SK-N-MC (cell line): Measurements from ENCODE around the gene KIAA1217.
A peak's percentile ranks its signal among the peaks of the same experiment; 100 is the strongest.

Experiments
- DNase-seq: peaks from one replicate; pipeline ENCODE4 v3.0.0-alpha.2; 2011; ENCODE audit warnings: low read depth, low spot score
- H3K27ac ChIP-seq: fragments of 200-600 bp; sonication (generic); 2 replicates; pipeline ENCODE4 v1.5.1; 2016; ENCODE audit warnings: mixed run types
- H3K36me3 ChIP-seq: fragments of 200-600 bp; sonication (generic); 2 replicates; pipeline ENCODE4 v1.6.1; 2017; ENCODE audit warnings: antibody characterized with exemption, low read length, mixed read lengths; ENCODE audit not compliant: insufficient read depth
- H3K4me3 ChIP-seq: fragments of 200-600 bp; sonication (generic); 2 replicates; pipeline ENCODE4 v1.5.1; 2016
- H3K9ac ChIP-seq: fragments of 200-600 bp; sonication (generic); 2 replicates; pipeline ENCODE4 v1.8.0; 2017; ENCODE audit warnings: mixed run types, mixed read lengths; ENCODE audit not compliant: insufficient read length
- H3K9me3 ChIP-seq: fragments of 200-600 bp; sonication (generic); 2 replicates; pipeline ENCODE4 v1.6.1; 2017; ENCODE audit warnings: low read depth, mild to moderate bottlenecking, antibody characterized with exemption, low read length, moderate library complexity, mixed read lengths
- EZH2 ChIP-seq: fragments of 200-600 bp; sonication (generic); IDR thresholded peaks from one replicate; pipeline ENCODE4 v1.6.1; 2017; ENCODE audit warnings: antibody characterized with exemption
- FOXP2 ChIP-seq: optimal IDR thresholded peaks from 2 replicates; pipeline ENCODE3; 2011; ENCODE audit warnings: mild to moderate bottlenecking, moderate library complexity; ENCODE audit not compliant: insufficient read depth; ENCODE audit errors: extremely low read length, control extremely low read depth
- POLR2AphosphoS5 ChIP-seq: IDR thresholded peaks from 2 replicates; pipeline ENCODE4 v1.6.1; 2012; ENCODE audit warnings: mild to moderate bottlenecking, low read depth, low read length, borderline replicate concordance

KIAA1217 gene

DNA sequence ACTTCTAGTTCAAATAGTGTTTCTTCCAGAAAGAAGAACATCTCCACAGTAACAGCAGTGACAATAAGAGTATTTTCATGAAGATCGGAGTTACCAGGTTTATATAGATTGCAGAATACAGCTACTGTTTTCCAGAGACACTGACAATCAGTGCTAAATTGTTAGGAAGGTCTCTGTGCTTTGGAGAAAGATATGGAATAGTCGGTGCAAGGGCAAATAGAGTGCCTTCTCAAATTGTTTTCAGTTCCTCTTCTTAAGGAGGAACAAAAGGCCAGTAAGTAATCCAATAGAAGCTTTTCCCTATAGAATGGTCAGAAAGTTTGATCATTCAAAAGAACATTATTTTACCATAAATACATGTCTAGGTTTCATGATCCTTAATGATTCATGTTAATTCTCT is 2.6 kb upstream of the KIAA1217 start:
- H3K36me3 ChIP-seq, result no peaks in the 10 kb centered on the region
- H3K4me3 ChIP-seq, result no peak overlapping the region
- no peak overlapping the region for H3K9ac ChIP-seq
- peak overlapping the region; percentile 74 for H3K27ac ChIP-seq
- no peaks in the 10 kb centered on the region for H3K9me3 ChIP-seq
- DNase-seq, result no peak
- TF ChIP-seq POLR2AphosphoS5 (no peak), FOXP2 (no peak), EZH2 (no peak)

DNA sequence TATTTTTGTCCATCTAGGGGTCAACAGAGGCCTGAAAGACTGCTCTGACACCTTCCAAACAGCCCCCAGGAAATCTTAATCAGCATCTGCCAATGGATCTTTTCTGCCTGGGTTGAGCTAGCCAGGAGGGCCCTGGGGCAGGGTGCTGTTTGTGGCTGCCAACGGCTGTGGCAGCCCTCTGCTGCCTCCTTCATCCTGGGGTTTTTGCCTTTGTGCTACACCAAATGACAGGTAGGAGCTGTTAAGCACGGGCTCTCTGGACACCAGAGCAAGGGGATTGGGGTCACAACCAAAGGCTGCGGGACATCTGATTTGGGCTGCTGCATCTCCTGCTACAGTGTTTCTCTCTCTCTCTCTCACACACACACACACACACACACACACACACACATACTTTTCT is 2.0 kb upstream of the KIAA1217 start:
- H3K4me3 ChIP-seq, result no peak overlapping the region
- H3K9me3 ChIP-seq, result no peaks in the 10 kb centered on the region
- TF ChIP-seq EZH2 (no peak), FOXP2 (no peak), POLR2AphosphoS5 (no peak)
- H3K9ac ChIP-seq, result no peak overlapping the region
- peak overlapping the region; percentile 25; the same call in 1 of the 2 replicates for H3K27ac ChIP-seq
- no peaks in the 10 kb centered on the region for H3K36me3 ChIP-seq
- no peak for DNase-seq

DNA sequence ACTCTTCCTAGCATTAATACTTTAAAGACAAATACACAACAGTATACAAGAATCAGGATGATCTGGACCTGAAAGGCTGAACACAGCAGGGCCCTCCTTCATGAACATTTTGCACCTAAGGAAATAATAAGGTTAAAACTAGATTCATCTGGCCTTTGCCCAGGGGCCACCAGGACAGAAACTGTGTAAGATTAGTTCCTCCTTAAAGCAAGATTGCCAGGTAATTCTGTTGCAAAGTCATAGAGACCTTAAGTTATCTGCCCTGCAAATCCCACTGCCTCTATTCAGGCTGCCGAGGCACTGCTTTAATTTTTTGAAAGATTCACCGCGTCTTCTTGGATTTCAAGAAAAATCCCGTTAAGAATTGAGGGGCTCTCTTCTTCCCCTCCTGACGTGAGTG is 1.6 kb upstream of the KIAA1217 start:
- Histone ChIP-seq H3K27ac (peak overlapping the region; percentile 92), H3K9me3 (no peaks in the 10 kb centered on the region), H3K4me3 (no peak overlapping the region), H3K36me3 (no peaks in the 10 kb centered on the region), H3K9ac (no peak overlapping the region)
- DNase-seq, result no peak
- TF ChIP-seq POLR2AphosphoS5 (no peak), FOXP2 (no peak), EZH2 (no peak)

DNA sequence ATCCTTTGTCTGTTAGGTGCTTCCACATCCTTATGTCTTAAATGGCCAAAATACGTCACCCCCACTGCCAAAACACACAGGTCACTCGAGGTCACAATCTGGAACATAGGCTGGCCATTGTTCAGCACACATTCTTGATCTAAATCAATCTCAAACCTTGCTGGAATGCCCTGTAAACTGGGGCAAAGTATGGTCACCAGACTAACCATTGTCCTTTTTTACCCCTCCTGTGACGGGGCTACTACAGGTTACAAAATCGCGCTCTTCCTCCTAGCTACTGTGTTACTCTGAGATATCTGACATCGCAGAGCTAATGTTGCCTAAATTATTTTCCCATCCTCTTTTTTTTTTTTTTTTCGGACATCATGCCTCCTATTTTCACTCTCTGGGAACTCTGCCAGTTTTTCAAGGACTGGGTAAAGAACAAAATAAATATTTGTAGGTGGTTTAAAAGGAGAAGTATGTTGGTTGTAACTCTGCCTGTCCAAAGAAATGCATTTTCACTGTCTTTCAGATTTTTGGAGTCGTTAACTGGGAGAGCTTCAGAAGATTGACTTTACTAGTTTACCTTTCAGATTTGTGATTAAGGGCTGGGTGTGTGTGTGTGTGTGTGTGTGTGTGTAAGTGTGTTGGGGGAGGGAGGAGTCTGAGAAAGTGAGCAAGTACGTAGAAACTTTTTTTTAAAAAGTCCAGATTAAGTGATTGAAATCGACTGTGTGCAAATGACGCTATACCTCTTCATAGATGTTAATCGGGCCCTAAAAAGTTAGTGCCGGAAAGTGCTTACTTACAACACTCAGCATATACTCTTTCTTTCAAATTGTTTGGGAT is 942 bp upstream of the KIAA1217 start:
- Histone ChIP-seq H3K27ac (peak overlapping the region; percentile 92), H3K4me3 (peak overlapping the region; percentile 83), H3K36me3 (no peaks in the 10 kb centered on the region), H3K9ac (peak overlapping the region; percentile 78), H3K9me3 (no peaks in the 10 kb centered on the region)
- DNase-seq, result no peak
- TF ChIP-seq POLR2AphosphoS5 (no peak), EZH2 (no peak), FOXP2 (no peak)

DNA sequence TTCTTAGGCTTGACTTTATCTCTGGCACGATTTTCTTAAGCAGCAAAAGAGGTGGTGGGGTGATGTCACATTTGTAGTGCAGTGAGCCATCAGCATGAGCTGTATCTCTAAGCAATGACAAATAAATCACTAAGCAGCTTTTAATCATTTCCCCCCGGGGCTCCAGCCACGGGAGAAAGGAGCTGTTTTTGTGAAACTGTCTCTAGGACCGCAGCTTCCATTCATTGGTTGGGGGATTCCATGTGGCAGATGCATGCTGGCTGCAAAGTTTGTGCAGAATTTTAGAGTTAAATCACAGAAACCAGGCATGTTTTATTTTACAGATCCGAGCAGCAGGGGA is 464 bp downstream of the KIAA1217 start:
- peak overlapping the region; percentile 92 for H3K27ac ChIP-seq
- DNase-seq, result peak; percentile 22
- peak overlapping the region; percentile 78 for H3K9ac ChIP-seq
- no peaks in the 10 kb centered on the region for H3K9me3 ChIP-seq
- peak overlapping the region; percentile 83 for H3K4me3 ChIP-seq
- TF ChIP-seq POLR2AphosphoS5 (no peak), FOXP2 (no peak), EZH2 (no peak)
- no peaks in the 10 kb centered on the region for H3K36me3 ChIP-seq

DNA sequence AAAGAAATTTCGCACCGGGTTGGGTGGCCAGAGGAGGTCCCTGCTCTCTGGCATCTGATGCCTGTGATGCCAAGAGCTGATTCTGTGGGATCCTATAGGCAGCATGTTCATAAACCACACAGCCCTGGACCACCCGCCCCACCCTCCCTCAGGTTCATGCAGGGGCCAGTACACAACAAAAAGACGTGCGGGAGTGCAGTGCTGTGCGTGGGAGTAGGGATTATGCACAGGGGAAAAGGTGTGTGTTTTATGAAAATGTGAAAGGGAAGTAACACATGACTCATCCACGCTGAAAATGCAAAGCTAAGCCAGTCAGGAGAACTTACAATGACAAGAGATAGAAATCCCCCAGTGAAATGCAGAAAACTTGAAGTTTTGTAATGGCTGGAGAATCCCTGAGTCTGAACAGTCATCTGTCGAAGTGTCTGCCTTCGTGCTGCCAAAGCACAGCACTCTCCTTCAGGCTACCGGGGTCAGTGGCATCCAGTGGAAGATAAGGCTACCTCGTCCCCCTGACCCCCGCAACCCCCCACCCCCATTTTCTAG is 1.1 kb downstream of the KIAA1217 start:
- Histone ChIP-seq H3K9ac (peak overlapping the region; percentile 78), H3K27ac (peak overlapping the region; percentile 92)

DNA sequence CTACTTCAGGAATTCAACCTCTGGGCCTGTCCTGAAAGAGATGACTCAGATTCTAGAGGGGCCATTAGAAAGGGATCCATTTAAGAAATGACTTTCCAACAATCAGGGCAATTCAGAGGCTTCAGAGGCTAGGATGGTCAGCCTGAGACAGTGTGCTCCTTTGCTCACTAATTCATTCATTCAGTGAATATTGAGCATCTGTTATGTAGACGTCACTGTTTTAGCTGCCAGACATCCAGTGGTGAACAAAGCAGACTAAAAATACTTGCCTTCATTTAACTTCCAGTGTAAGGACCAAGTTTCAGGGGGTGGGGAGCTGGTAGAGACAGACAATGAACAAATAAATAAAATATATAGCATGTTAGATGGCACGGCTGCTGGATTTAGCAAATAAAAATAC is 1.6 kb downstream of the KIAA1217 start:
- H3K36me3 ChIP-seq, result no peaks in the 10 kb centered on the region
- no peak for DNase-seq
- TF ChIP-seq POLR2AphosphoS5 (no peak), FOXP2 (no peak), EZH2 (no peak)
- H3K27ac ChIP-seq, result no peak overlapping the region
- peak overlapping the region; percentile 22 for H3K4me3 ChIP-seq
- no peak overlapping the region for H3K9ac ChIP-seq
- no peaks in the 10 kb centered on the region for H3K9me3 ChIP-seq

More for the DNA sequence above, 1.1 kb downstream of the KIAA1217 start:
- no peak for TF ChIP-seq POLR2AphosphoS5
- no peak for TF ChIP-seq FOXP2
- no peak for TF ChIP-seq EZH2
- no peaks in the 10 kb centered on the region for H3K36me3 ChIP-seq
- DNase-seq, result no peak
- peak overlapping the region; percentile 83 for H3K4me3 ChIP-seq
- H3K9me3 ChIP-seq, result no peaks in the 10 kb centered on the region

DNA sequence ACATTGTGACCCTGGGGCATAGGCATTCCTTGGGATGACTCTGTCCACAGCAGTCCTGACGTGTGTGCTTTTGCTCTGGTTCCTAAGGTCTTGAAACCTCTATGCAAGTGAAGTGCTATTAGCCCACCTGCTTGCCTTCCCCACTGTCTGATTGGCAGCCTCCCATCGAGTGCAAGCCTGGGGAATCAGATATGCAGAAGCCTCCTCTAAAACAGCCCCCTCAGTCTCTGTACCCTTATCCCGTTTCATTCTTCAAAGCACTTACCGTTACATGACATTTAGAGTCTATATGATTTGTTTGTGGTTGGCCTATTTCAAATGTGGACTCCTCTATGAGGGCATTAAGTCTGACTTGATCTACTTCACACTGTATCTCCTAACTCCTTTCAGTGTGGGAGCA is 4.3 kb downstream of the KIAA1217 start:
- no peak for DNase-seq
- TF ChIP-seq EZH2, result no peak
- no peak for TF ChIP-seq FOXP2
- TF ChIP-seq POLR2AphosphoS5, result no peak
- Histone ChIP-seq H3K9ac (no peak overlapping the region), H3K36me3 (no peaks in the 10 kb centered on the region), H3K9me3 (no peaks in the 10 kb centered on the region), H3K4me3 (no peak overlapping the region), H3K27ac (no peak overlapping the region)

DNA sequence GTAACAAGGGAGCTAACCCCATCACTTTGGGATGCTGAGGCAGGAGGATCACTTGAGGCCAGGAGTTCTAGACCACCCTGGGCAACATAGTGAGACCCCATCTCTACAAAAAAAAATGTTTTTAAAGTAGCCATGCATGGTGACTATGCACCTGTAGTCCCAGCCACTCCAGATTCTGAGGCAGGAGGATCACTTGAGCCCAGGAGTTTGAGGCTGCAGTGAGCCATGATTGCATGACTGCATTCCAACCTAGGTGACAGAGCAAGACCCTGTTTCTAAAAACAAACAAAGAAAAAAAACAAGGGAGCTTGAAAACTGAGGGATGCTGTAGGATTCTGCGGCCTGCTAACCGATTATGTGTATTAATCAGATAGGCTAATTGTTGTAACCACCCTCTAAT is 4.9 kb downstream of the KIAA1217 start:
- Histone ChIP-seq H3K9ac (no peak overlapping the region), H3K9me3 (no peaks in the 10 kb centered on the region), H3K36me3 (no peaks in the 10 kb centered on the region), H3K27ac (no peak overlapping the region), H3K4me3 (no peak overlapping the region)
- DNase-seq, result no peak
- TF ChIP-seq POLR2AphosphoS5 (no peak), EZH2 (no peak), FOXP2 (no peak)
